ENCODE data around the gene GJB5.
"Not testable (repeated sequence)": the region's sequence is repeated elsewhere in the genome, so short reads cannot be mapped to it uniquely, and the experiment has no call there.

- TF ChIP-seq, protein P1, sequence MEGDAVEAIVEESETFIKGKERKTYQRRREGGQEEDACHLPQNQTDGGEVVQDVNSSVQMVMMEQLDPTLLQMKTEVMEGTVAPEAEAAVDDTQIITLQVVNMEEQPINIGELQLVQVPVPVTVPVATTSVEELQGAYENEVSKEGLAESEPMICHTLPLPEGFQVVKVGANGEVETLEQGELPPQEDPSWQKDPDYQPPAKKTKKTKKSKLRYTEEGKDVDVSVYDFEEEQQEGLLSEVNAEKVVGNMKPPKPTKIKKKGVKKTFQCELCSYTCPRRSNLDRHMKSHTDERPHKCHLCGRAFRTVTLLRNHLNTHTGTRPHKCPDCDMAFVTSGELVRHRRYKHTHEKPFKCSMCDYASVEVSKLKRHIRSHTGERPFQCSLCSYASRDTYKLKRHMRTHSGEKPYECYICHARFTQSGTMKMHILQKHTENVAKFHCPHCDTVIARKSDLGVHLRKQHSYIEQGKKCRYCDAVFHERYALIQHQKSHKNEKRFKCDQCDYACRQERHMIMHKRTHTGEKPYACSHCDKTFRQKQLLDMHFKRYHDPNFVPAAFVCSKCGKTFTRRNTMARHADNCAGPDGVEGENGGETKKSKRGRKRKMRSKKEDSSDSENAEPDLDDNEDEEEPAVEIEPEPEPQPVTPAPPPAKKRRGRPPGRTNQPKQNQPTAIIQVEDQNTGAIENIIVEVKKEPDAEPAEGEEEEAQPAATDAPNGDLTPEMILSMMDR (conservative IDR thresholded peaks at IDR 0.05 in 1 of 2, IDR thresholded peaks at IDR 0.05 in 1 of 2; ENCODE audit: extremely low read depth in 1 of 2, insufficient read depth in 1 of 2, low read depth in 1 of 2, low read length in 2 of 2) = not testable (repeated sequence)
- not testable (repeated sequence) for TF ChIP-seq EZH2 (IDR thresholded peaks at IDR 0.05; ENCODE audit: borderline replicate concordance, low read length)
Observed at GRCh38 chr1:34737236-34737635, 17.6 kb upstream of the GJB5 start.
